Keratinocyte (primary cell): ENCODE measurements around the gene NCOA3.

Experiments
- EZH2 ChIP-seq: IDR thresholded peaks from one replicate; pipeline ENCODE4 v1.6.1; 2012; ENCODE audit warnings: inconsistent platforms, mild to moderate bottlenecking, low read length, moderate library complexity
- TF ChIP-seq, protein P1 (sequence below), 3 experiments: IDR thresholded peaks in 1 of 3; conservative IDR thresholded peaks in 1 of 3; optimal IDR thresholded peaks in 1 of 3; 2 replicates in 2 of 3; 3 replicates in 1 of 3; pipeline versions ENCODE3 to v1.5.1; 2011; ENCODE audit warnings: low read length in 3 of 3, mild to moderate bottlenecking in 3 of 3, moderate library complexity in 2 of 3, control low read depth in 1 of 3, inconsistent platforms in 1 of 3; ENCODE audit not compliant: insufficient read depth in 2 of 3; ENCODE audit errors: extremely low read depth in 1 of 3

DNA sequence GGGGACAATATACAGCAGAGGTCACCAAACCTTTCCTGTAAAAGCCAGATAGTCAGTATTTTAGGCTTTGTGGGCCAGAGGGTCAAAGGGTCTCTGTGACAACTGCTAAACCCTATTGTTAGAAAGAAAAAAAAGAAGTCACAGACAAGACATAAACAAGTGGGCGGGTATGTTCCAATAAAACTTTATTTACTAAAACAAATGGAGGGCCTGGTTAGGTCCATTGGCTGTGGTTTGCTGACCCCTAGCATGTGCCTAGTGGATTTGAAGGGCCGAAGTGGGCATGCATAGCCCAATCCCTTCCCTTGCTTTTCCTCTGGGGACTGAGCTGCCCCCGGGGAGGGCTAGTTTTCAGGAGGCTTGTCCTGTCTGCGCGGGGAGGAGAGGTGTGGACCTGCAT lies 204.7 kb downstream of the NCOA3 start:
- TF ChIP-seq, protein P1, sequence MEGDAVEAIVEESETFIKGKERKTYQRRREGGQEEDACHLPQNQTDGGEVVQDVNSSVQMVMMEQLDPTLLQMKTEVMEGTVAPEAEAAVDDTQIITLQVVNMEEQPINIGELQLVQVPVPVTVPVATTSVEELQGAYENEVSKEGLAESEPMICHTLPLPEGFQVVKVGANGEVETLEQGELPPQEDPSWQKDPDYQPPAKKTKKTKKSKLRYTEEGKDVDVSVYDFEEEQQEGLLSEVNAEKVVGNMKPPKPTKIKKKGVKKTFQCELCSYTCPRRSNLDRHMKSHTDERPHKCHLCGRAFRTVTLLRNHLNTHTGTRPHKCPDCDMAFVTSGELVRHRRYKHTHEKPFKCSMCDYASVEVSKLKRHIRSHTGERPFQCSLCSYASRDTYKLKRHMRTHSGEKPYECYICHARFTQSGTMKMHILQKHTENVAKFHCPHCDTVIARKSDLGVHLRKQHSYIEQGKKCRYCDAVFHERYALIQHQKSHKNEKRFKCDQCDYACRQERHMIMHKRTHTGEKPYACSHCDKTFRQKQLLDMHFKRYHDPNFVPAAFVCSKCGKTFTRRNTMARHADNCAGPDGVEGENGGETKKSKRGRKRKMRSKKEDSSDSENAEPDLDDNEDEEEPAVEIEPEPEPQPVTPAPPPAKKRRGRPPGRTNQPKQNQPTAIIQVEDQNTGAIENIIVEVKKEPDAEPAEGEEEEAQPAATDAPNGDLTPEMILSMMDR (optimal IDR thresholded peaks at IDR 0.05 in 1 of 3, IDR thresholded peaks at IDR 0.05 in 1 of 3, conservative IDR thresholded peaks at IDR 0.05 in 1 of 3; ENCODE audit: extremely low read depth in 1 of 3, insufficient read depth in 2 of 3, low read length in 3 of 3), result no peak
- TF ChIP-seq EZH2, result no peak
